ENCODE measurements around the gene RPH3AL. TPM values are rescaled to one million over a fixed set of nuclear protein-coding genes. Genes with fewer than 3 reads are reported as not detected.
A peak's percentile ranks its signal among the peaks of the same experiment; 100 is the strongest.

The RPH3AL gene
- total RNA-seq, 4 donors from 2014 or later = 6.3 to 14.4 (median 10.8) TPM

DNA sequence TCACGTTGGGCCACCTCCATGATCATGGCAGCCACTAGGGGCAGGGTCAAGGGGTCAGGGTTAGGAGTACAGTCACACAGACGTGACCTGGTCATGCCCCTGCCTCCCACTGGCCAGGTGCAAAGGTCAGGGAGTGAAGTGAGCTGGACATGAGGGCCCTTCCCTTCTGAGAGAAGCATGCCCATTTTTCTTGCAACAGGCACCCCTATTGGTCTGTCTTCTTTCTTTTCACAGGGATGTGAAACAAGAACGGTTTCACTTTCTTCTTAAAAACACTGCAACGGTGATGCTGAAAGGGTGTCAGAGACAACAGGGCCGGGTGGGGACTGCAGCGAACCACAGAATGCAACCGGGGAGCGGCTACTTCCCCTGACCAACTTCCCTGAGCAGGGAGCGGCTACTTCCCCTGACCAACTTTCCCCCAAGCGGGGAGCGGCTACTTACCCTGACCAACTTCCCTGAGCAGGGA is 119.1 kb downstream of the RPH3AL start:
- TF ChIP-seq CTCF (IDR thresholded peaks at IDR 0.05 in 4 of 5, conservative IDR thresholded peaks at IDR 0.05 in 1 of 5) (no peak), POLR2A (IDR thresholded peaks at IDR 0.05) (no peak)
- H3K27ac ChIP-seq = peak overlapping the region; percentile 13 to 78 (median 66)
- in situ Hi-C loops (cut with MboI; ENCODE audit: low sequenced_read_pairs in 4 of 4) (no loop called here), intact Hi-C loops (cut with DNase I; ENCODE audit: low total_unique reads) (no loop called here)
- H3K4me3 ChIP-seq = peak overlapping the region in 1 of 4 donors; percentile 34
- no peaks in the 10 kb centered on the region for H3K27me3 ChIP-seq
- H3K9me3 ChIP-seq = no peaks in the 10 kb centered on the region
- no peaks in the 10 kb centered on the region for H3K4me1 ChIP-seq
- ATAC-seq (peak in 1 of 2 donors; percentile 9), DNase-seq (no peak)
- no peaks in the 10 kb centered on the region for H3K36me3 ChIP-seq

GRCh38 chr17:231966-232807 is 120.4 kb downstream of the RPH3AL start:
- Histone ChIP-seq H3K9me3 (no peaks in the 10 kb centered on the region), H3K27me3 (no peaks in the 10 kb centered on the region), H3K27ac (peak overlapping the region in 3 of 4 donors; percentile 65 to 78 (median 66)), H3K4me3 (no peak overlapping the region), H3K36me3 (no peaks in the 10 kb centered on the region), H3K4me1 (no peaks in the 10 kb centered on the region)
- TF ChIP-seq POLR2A (IDR thresholded peaks at IDR 0.05) = no peak
- no peak for TF ChIP-seq CTCF (IDR thresholded peaks at IDR 0.05 in 4 of 5, conservative IDR thresholded peaks at IDR 0.05 in 1 of 5)
- DNase-seq (no peak), ATAC-seq (no peak)
- intact Hi-C loops (cut with DNase I; ENCODE audit: low total_unique reads) = no loop called here
- in situ Hi-C loops (cut with MboI; ENCODE audit: low sequenced_read_pairs in 4 of 4) = no loop called here

GRCh38 chr17:231191-231965 is 121.2 kb downstream of the RPH3AL start:
- no peak for TF ChIP-seq CTCF (IDR thresholded peaks at IDR 0.05 in 4 of 5, conservative IDR thresholded peaks at IDR 0.05 in 1 of 5)
- no peak for TF ChIP-seq POLR2A (IDR thresholded peaks at IDR 0.05)
- H3K4me1 ChIP-seq = no peaks in the 10 kb centered on the region

DNA sequence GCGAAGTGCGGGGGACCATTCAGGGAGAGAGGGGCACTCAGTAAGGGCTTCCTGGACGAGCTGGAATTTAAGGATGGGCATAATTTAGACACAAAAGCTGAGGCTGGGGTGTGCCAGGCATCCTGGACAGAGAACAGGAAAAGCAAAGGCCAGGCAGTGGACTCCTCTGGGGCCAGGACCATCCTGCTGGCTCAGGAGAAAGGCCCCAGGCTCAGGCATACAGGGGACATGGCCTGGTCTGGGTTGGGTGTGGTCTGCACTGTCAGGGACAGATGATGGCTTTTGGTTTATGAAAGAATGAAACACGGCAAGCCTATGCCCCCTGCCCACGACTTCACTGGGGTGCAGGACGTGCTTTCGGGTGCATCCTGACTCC is 122.2 kb downstream of the RPH3AL start:
- intact Hi-C loops (cut with DNase I; ENCODE audit: low total_unique reads) = no loop called here
- Histone ChIP-seq H3K27ac (peak overlapping the region in 2 of 4 donors; percentile 1 to 51), H3K36me3 (no peaks in the 10 kb centered on the region), H3K27me3 (no peaks in the 10 kb centered on the region), H3K4me1 (no peaks in the 10 kb centered on the region), H3K9me3 (no peaks in the 10 kb centered on the region), H3K4me3 (no peak overlapping the region)
- no peak for DNase-seq
- in situ Hi-C loops (cut with MboI; ENCODE audit: low sequenced_read_pairs in 4 of 4) = no loop called here
- no peak for TF ChIP-seq POLR2A (IDR thresholded peaks at IDR 0.05)
- no peak for TF ChIP-seq CTCF (IDR thresholded peaks at IDR 0.05 in 4 of 5, conservative IDR thresholded peaks at IDR 0.05 in 1 of 5)
- no peak for ATAC-seq

More at GRCh38 chr17:231191-231965, 121.2 kb downstream of the RPH3AL start:
- H3K27ac ChIP-seq = peak overlapping the region in 2 of 4 donors; percentile 55 to 66
- intact Hi-C loops (cut with DNase I; ENCODE audit: low total_unique reads) = no loop called here
- no peak for ATAC-seq
- no peaks in the 10 kb centered on the region for H3K9me3 ChIP-seq
- H3K27me3 ChIP-seq = no peaks in the 10 kb centered on the region
- in situ Hi-C loops (cut with MboI; ENCODE audit: low sequenced_read_pairs in 4 of 4) = no loop called here
- H3K4me3 ChIP-seq = no peak overlapping the region
- DNase-seq = no peak
- H3K36me3 ChIP-seq = no peaks in the 10 kb centered on the region

Data from gastrocnemius medialis (tissue), 4 donors.